SK-MEL-5 (cell line): ENCODE data around the gene HEATR9. TPM values are rescaled to one million over a fixed set of nuclear protein-coding genes. Genes with fewer than 3 reads are reported as not detected.

Experiments
- DNase-seq: peaks from one replicate; pipeline ENCODE4 v3.0.0-alpha.2; 2016; ENCODE audit warnings: low read depth, low spot score
- in situ Hi-C: cut with HindIII; loops from 2 replicates; pipeline ENCODE4 v1.10.0; 2016; ENCODE audit warnings: low sequenced_read_pairs, high pct_unique_total_duplicates, low pct_unique_long_range_greater_than_20kb
- small RNA-seq, 2 experiments: library from RNA; depleted of rRNA; stranded (forward); fragments of <200 nt; gene quantifications; one replicate each; pipeline ENCODE3, GENCODE V24; 2014
- total RNA-seq: library from RNA; depleted of rRNA; stranded (reverse); fragments of >200 nt; shearing (Covaris generic); gene quantifications from 2 replicates; pipeline ENCODE4 v1.2.3, GENCODE V29; 2014; rRNA removed

The HEATR9 gene
- total RNA-seq, 1 experiment from 2014 or later: not detected

GRCh38 chr17:35841505-35841904, 27.2 kb downstream of the HEATR9 start:
- no peak for DNase-seq
- in situ Hi-C loops: no loop called here

- in situ Hi-C loops: no loop called here
- no peak for DNase-seq
These were observed 27.6 kb downstream of the HEATR9 start for GRCh38 chr17:35841101-35841500.

- no peak for DNase-seq
- in situ Hi-C loops: no loop called here
These were observed 43.5 kb downstream of the HEATR9 start for GRCh38 chr17:35825206-35825605.

GRCh38 chr17:35821308-35821707, 47.4 kb downstream of the HEATR9 start:
- DNase-seq: no peak
- in situ Hi-C loops: no loop called here

DNA sequence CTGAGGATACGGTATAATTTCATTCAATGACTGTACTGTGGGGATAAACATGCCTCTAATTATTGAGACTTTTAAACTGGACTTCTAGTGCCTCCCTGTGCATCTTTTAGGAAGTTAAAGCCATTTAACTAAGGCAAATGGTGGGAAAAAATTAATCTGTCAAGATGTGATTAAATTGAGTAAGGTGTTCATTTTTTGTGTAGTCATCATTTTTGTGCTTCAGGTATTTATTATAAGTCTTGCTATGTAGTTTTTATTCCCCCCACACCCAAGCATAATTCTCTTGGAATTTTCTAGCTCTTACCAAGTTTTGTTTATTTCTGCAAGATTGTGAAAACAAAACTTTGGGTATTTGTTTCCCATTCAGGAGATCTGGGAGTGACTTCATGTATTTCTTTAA, 49.2 kb downstream of the HEATR9 start:
- no peak for DNase-seq
- in situ Hi-C loops: no loop called here

DNA sequence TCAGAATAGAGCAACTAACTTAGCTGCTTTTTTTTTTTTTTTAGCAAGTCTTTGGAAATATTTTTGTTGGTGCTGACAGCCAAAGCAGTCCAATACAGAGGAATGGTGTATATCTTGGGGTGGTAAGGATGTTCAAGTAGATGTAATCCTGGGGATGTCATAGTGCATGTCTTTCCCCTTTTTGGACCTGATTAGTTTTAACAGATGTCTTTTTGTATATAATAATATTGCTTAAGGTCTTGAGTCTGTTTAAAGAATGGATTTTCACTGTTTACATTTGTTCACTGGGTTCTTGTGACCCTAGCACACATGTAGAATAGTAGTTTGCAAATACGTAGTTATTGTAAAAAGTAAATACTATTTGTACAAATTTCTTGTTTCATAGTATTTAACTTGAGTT, 51.5 kb downstream of the HEATR9 start:
- in situ Hi-C loops: no loop called here
- no peak for DNase-seq

DNA sequence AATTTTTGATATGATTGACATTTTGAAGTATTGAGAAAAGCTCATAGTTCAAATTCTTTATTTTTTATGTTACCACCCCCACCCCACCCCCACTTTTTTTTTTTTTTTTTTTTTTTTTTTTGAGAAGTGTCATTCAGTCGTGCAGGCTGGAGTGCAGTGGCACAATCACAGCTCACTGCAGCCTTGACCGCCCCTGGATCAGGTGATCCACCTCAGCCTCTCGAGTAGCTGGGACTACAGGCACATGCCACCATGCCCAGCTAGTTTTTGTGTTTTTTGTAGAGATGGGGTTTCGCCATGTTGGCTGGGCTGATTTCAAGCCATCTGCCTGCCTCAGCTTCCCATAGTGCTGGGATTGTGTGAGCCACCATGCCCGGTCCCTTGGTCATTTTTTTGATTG, 52.0 kb downstream of the HEATR9 start:
- in situ Hi-C loops: no loop called here

GRCh38 chr17:35812456-35812855, 56.2 kb downstream of the HEATR9 start:
- no peak for DNase-seq
- in situ Hi-C loops: no loop called here

More for the DNA sequence above, 52.0 kb downstream of the HEATR9 start:
- DNase-seq: no peak

DNA sequence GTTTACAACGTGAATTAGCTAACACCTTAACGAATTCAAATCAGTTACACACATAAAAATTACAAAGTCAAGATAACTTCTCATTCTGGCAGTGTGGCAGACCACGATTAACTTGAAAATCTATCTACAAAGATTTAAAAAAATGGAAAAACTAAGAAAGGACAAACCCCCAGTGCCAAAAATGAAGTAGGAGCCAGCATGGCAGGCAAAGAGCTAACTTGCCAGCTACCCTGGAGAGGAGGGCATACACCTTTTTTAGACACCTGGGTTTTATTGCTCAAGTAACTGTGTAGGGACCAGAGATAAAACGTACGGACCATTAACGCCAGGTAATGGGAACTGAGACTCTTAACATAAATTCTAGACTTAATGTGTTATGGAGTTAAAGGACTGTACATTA, 56.9 kb downstream of the HEATR9 start:
- in situ Hi-C loops: no loop called here
- DNase-seq: no peak

DNA sequence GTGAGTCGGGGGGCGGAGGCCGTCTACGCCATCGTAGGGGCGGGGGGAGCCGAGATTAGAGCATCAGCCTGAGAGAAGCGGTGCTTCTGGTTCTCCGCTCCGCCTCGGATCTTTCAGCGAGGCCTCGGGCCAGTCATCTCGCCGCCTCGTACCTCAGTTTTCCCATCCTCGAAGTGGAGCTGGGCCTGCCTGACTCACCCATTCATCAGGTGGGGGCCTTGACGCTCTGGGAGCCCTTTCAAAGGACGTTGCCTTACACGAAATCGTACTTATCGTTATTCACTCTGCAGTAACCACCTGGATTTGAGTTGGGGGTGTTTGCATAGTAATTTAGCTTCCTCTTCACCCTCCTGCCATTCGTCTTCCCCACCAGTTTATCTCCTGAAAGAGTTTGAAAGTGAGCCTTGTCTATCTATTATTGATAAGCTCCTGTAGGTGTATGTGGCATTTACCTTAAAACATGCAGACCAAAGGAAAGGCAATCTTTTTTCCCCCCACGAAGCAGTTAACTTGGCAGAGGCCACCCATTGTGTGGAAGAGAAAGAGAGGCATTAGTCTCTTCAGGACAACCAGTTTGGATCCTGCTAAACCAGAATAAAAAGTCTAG, 58.7 kb downstream of the HEATR9 start:
- in situ Hi-C loops: no loop called here
- DNase-seq: peak; percentile 15

GRCh38 chr17:35808962-35809854, 59.5 kb downstream of the HEATR9 start, which contains the start of gene TAF15:
TAF15 (plus strand) TSS chr17:35809484; CDS start chr17:35809570, 86 bp downstream.
- DNase-seq: peak; percentile 97
- in situ Hi-C loops: no loop called here

GRCh38 chr17:35808240-35808961, 60.3 kb downstream of the HEATR9 start:
- no peak for DNase-seq
- in situ Hi-C loops: no loop called here

- in situ Hi-C loops: no loop called here
- no peak for DNase-seq
These were observed 61.1 kb downstream of the HEATR9 start for GRCh38 chr17:35807371-35808144.

Small RNAs within 50 kb of the gene (small RNA-seq; reads per million reads assigned to genes)
- 554 to 42,756 reads per million in 2 experiments for gene RF00100

Other genes starting within 250 kb of the HEATR9 start
- 3.0 and 4.3 TPM in 2 replicates for gene RASL10B, start 137.3 kb downstream of the HEATR9 start, total RNA-seq
- gene GAS2L2, start 115.7 kb downstream of the HEATR9 start, total RNA-seq: not detected in 2 replicates
- gene C17orf50, start 108.0 kb downstream of the HEATR9 start, total RNA-seq: not detected in 2 replicates
- not detected in 2 replicates for gene MMP28, start 73.2 kb downstream of the HEATR9 start, total RNA-seq
- gene TAF15, start 59.4 kb downstream of the HEATR9 start, total RNA-seq: 17.4 and 18.7 TPM in 2 replicates
- 0.29 TPM in 1 of 2 replicates, not detected in the other for gene CCL5, start 11.5 kb upstream of the HEATR9 start, total RNA-seq
- gene RDM1, start 61.9 kb upstream of the HEATR9 start, total RNA-seq: 0.40 and 0.45 TPM in 2 replicates
- gene LYZL6, start 74.8 kb upstream of the HEATR9 start, total RNA-seq: not detected in 2 replicates
- not detected in 2 replicates for gene CCL16, start 112.6 kb upstream of the HEATR9 start, total RNA-seq
- gene CCL14, start 117.8 kb upstream of the HEATR9 start, total RNA-seq: not detected in 2 replicates
- gene CCL15, start 132.7 kb upstream of the HEATR9 start, total RNA-seq: not detected in 2 replicates
- not detected in 2 replicates for gene CCL23, start 149.1 kb upstream of the HEATR9 start, total RNA-seq
- 0.64 and 0.82 TPM in 2 replicates for gene CCL18, start 195.4 kb upstream of the HEATR9 start, total RNA-seq
- gene CCL3, start 221.3 kb upstream of the HEATR9 start, total RNA-seq: 0.26 TPM in 1 of 2 replicates, not detected in the other
- gene CCL4, start 234.9 kb upstream of the HEATR9 start, total RNA-seq: not detected in 2 replicates